ENCODE measurements around the gene FMN2. TPM values are rescaled to one million over a fixed set of nuclear protein-coding genes. Genes with fewer than 3 reads are reported as not detected.
"Not testable (repeated sequence)": the region's sequence is repeated elsewhere in the genome, so short reads cannot be mapped to it uniquely, and the experiment has no call there.

The FMN2 gene
- total RNA-seq, 2 experiments from 2014 or later = not detected

GRCh38 chr1:240170266-240170665 lies 78.6 kb downstream of the FMN2 start:
- Mint-ChIP-seq H3K4me3 (no peak overlapping the region), H3K27ac (no peak overlapping the region), H3K9me3 (no peaks in the 10 kb centered on the region), H3K4me1 (no peaks in the 10 kb centered on the region), H3K36me3 (ENCODE audit: low read depth) (no peaks in the 10 kb centered on the region), H3K27me3 (no peaks in the 10 kb centered on the region)
- ChIA-PET POLR2A (no interaction called here), CTCF (no interaction called here)
- no peak for DNase-seq

GRCh38 chr1:240170806-240171205 lies 79.1 kb downstream of the FMN2 start:
- H3K27ac Mint-ChIP-seq = no peak overlapping the region
- H3K36me3 Mint-ChIP-seq (ENCODE audit: low read depth) = no peaks in the 10 kb centered on the region
- no peak overlapping the region for H3K4me3 Mint-ChIP-seq
- ChIA-PET CTCF (no interaction called here), POLR2A (no interaction called here)
- H3K9me3 Mint-ChIP-seq = no peaks in the 10 kb centered on the region
- H3K27me3 Mint-ChIP-seq = no peaks in the 10 kb centered on the region
- H3K4me1 Mint-ChIP-seq = no peaks in the 10 kb centered on the region
- no peak for DNase-seq

DNA sequence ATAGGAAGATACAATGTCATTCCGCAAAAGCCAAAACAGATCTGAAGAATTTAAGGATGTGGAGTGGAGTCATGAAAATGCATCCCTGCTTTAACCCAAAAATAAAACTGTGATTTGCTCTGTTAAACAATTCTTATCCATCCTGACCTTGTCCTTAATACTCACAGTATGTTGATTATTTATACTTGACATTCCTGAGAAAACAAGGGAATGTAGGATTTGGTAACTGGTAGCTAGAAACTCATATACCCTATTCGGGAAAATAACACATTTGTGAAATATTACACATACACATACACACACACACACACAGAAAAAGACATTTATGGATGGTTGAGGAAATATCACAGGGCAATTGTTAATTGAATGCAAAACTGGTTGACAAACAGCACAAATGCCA lies 80.2 kb downstream of the FMN2 start:
- no peak overlapping the region for H3K27ac Mint-ChIP-seq
- ChIA-PET POLR2A (no interaction called here), CTCF (no interaction called here)
- no peaks in the 10 kb centered on the region for H3K27me3 Mint-ChIP-seq
- H3K4me3 Mint-ChIP-seq = no peak overlapping the region
- no peaks in the 10 kb centered on the region for H3K36me3 Mint-ChIP-seq (ENCODE audit: low read depth)
- no peaks in the 10 kb centered on the region for H3K9me3 Mint-ChIP-seq
- H3K4me1 Mint-ChIP-seq = no peaks in the 10 kb centered on the region
- no peak for DNase-seq

- H3K4me1 Mint-ChIP-seq = no peaks in the 10 kb centered on the region
- DNase-seq = no peak
- ChIA-PET CTCF (no interaction called here), POLR2A (no interaction called here)
- H3K27me3 Mint-ChIP-seq = no peaks in the 10 kb centered on the region
- no peaks in the 10 kb centered on the region for H3K9me3 Mint-ChIP-seq
- no peaks in the 10 kb centered on the region for H3K36me3 Mint-ChIP-seq (ENCODE audit: low read depth)
- H3K27ac Mint-ChIP-seq = no peak overlapping the region
- H3K4me3 Mint-ChIP-seq = no peak overlapping the region
Measured at GRCh38 chr1:240173836-240174235, 82.2 kb downstream of the FMN2 start.

DNA sequence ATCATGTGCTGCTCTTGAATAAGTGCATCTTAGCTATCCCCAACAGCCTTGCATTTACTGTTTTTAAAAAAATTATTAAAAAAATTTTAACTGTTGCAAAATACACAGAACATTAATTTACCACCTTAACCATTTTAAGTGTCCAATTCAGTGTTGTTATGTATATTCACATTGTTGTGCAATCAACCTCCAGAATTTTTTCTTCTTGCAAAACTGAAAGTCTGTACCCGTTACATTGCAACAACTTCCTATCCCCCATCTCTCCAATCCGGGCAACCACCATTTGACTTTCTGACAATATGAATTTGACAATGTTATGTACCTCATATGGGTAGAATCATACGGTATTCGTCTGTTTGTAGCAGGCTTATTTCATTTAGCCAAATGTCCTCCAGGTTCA lies 83.1 kb downstream of the FMN2 start:
- H3K4me3 Mint-ChIP-seq = no peak overlapping the region
- POLR2A ChIA-PET = no interaction called here
- no peak for DNase-seq
- no peak overlapping the region for H3K27ac Mint-ChIP-seq
- H3K4me1 Mint-ChIP-seq = no peaks in the 10 kb centered on the region
- CTCF ChIA-PET = no interaction called here
- H3K36me3 Mint-ChIP-seq (ENCODE audit: low read depth) = no peaks in the 10 kb centered on the region
- no peaks in the 10 kb centered on the region for H3K27me3 Mint-ChIP-seq
- no peaks in the 10 kb centered on the region for H3K9me3 Mint-ChIP-seq

- no peaks in the 10 kb centered on the region for H3K9me3 Mint-ChIP-seq
Measured at GRCh38 chr1:240178366-240178765, 86.7 kb downstream of the FMN2 start.

DNA sequence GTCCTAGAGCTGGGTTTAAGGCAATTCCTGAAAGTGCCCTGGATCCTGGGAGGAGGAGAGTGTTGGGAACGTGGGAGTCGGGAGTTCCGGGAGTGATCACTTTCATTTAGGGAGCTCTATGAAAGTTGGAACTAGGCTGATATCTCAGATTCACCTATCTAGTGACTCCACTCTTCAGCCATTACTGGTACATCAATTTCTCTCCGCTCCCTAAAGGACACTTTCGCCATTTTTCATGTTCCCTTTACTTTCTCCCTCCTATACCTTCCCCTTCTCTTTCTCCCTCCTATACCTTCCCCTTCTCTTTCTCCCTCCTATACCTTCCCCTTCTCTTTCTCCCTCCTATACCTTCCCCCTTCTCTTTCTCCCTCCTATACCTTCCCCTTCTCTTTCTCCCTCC lies 93.0 kb downstream of the FMN2 start:
- H3K9me3 Mint-ChIP-seq; H3K4me1 Mint-ChIP-seq; H3K27me3 Mint-ChIP-seq; CTCF ChIA-PET; POLR2A ChIA-PET; H3K4me3 Mint-ChIP-seq; H3K36me3 Mint-ChIP-seq (ENCODE audit: low read depth); DNase-seq; H3K27ac Mint-ChIP-seq: not testable (repeated sequence)

More at GRCh38 chr1:240178366-240178765, 86.7 kb downstream of the FMN2 start:
- CTCF ChIA-PET = no interaction called here
- no peak for DNase-seq
- no peaks in the 10 kb centered on the region for H3K27me3 Mint-ChIP-seq
- no peak overlapping the region for H3K4me3 Mint-ChIP-seq
- POLR2A ChIA-PET = no interaction called here
- no peak overlapping the region for H3K27ac Mint-ChIP-seq
- H3K36me3 Mint-ChIP-seq (ENCODE audit: low read depth) = no peaks in the 10 kb centered on the region
- H3K4me1 Mint-ChIP-seq = no peaks in the 10 kb centered on the region

DNA sequence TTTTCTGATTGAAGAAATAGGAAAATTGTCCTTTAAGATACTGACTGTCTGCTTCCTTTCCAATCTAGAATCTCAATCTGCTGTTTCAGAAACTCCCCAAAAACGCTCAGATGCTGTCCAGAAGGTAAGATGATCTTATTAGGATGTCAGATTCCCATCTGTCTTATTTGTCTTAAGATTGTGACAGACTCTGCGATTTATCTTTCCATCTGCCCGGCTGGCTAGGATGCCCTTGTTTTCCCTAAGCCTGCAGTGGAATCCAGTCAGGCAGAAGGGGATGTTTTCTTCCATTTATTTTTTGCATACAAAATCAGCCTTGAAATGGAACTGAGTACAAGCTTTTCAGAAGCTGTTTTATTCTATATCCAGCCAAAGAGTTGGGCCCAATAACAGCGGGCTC lies 96.5 kb downstream of the FMN2 start:
- no peaks in the 10 kb centered on the region for H3K36me3 Mint-ChIP-seq (ENCODE audit: low read depth)
- no peak overlapping the region for H3K4me3 Mint-ChIP-seq
- DNase-seq = no peak
- ChIA-PET POLR2A (no interaction called here), CTCF (no interaction called here)
- no peaks in the 10 kb centered on the region for H3K9me3 Mint-ChIP-seq
- peaks cover 3% of the 10 kb centered on the region for H3K27me3 Mint-ChIP-seq
- no peak overlapping the region for H3K27ac Mint-ChIP-seq
- H3K4me1 Mint-ChIP-seq = no peaks in the 10 kb centered on the region

- ChIA-PET CTCF (no interaction called here), POLR2A (no interaction called here)
- H3K4me3 Mint-ChIP-seq = no peak overlapping the region
Measured at GRCh38 chr1:240189386-240189989, 97.8 kb downstream of the FMN2 start.

DNA sequence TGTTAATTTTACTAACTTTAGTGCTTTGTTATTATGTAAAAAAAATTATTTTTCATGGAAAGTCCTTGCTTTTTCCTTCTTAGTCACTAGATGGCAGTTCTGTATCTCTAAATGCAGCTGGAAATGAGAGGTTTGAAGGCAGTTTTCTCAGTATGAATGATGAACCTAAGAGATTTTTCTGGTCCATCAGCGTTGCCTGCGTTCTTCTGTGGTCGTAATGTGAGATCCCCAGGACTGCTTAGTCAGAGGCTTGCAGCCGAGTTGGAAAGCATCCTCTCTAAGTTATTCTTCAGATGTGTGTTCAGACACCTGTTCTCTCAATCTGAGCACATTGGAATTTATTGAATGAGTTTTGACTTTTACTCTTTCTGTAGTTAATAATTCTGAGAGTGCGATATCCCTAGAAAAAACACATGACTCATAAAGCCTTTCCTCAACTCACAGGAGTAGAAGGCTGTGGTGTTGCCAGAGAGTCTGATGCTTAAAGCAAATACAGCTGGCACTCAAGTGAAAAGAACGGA lies 99.3 kb downstream of the FMN2 start:
- H3K9me3 Mint-ChIP-seq = no peaks in the 10 kb centered on the region
- ChIA-PET POLR2A (no interaction called here), CTCF (no interaction called here)
- no peak overlapping the region for H3K27ac Mint-ChIP-seq
- H3K4me1 Mint-ChIP-seq = no peaks in the 10 kb centered on the region
- no peaks in the 10 kb centered on the region for H3K36me3 Mint-ChIP-seq (ENCODE audit: low read depth)
- H3K27me3 Mint-ChIP-seq = peaks cover 3% of the 10 kb centered on the region
- no peak overlapping the region for H3K4me3 Mint-ChIP-seq
- no peak for DNase-seq

More at GRCh38 chr1:240189386-240189989, 97.8 kb downstream of the FMN2 start:
- Mint-ChIP-seq H3K36me3 (ENCODE audit: low read depth) (no peaks in the 10 kb centered on the region), H3K4me1 (no peaks in the 10 kb centered on the region), H3K9me3 (no peaks in the 10 kb centered on the region), H3K27ac (no peak overlapping the region), H3K27me3 (peaks cover 3% of the 10 kb centered on the region)
- DNase-seq = peak; percentile 32

GRCh38 chr1:240192851-240193250 lies 101.2 kb downstream of the FMN2 start:
- CTCF ChIA-PET = no interaction called here

GRCh38 chr1:240193679-240194078 lies 102.0 kb downstream of the FMN2 start:
- Mint-ChIP-seq H3K9me3 (no peaks in the 10 kb centered on the region), H3K36me3 (ENCODE audit: low read depth) (no peaks in the 10 kb centered on the region), H3K27ac (no peak overlapping the region), H3K4me1 (no peaks in the 10 kb centered on the region), H3K27me3 (peaks cover 3% of the 10 kb centered on the region), H3K4me3 (no peak overlapping the region)
- POLR2A ChIA-PET = no interaction called here
- no peak for DNase-seq
- CTCF ChIA-PET = no interaction called here

More at GRCh38 chr1:240192851-240193250, 101.2 kb downstream of the FMN2 start:
- H3K9me3 Mint-ChIP-seq = no peaks in the 10 kb centered on the region
- no peak overlapping the region for H3K4me3 Mint-ChIP-seq
- DNase-seq = no peak
- H3K27ac Mint-ChIP-seq = no peak overlapping the region
- POLR2A ChIA-PET = no interaction called here
- H3K4me1 Mint-ChIP-seq = no peaks in the 10 kb centered on the region
- H3K36me3 Mint-ChIP-seq (ENCODE audit: low read depth) = no peaks in the 10 kb centered on the region
- H3K27me3 Mint-ChIP-seq = peaks cover 3% of the 10 kb centered on the region

GRCh38 chr1:240194120-240194519 lies 102.4 kb downstream of the FMN2 start:
- ChIA-PET CTCF (no interaction called here), POLR2A (no interaction called here)
- H3K4me3 Mint-ChIP-seq = no peak overlapping the region
- peaks cover 3% of the 10 kb centered on the region for H3K27me3 Mint-ChIP-seq
- no peaks in the 10 kb centered on the region for H3K36me3 Mint-ChIP-seq (ENCODE audit: low read depth)
- no peak for DNase-seq
- no peaks in the 10 kb centered on the region for H3K4me1 Mint-ChIP-seq
- no peak overlapping the region for H3K27ac Mint-ChIP-seq
- H3K9me3 Mint-ChIP-seq = no peaks in the 10 kb centered on the region

GRCh38 chr1:240198376-240198775 lies 106.7 kb downstream of the FMN2 start:
- no peak for DNase-seq
- no peak overlapping the region for H3K27ac Mint-ChIP-seq
- H3K4me3 Mint-ChIP-seq = no peak overlapping the region
- no peaks in the 10 kb centered on the region for H3K9me3 Mint-ChIP-seq
- POLR2A ChIA-PET = no interaction called here
- H3K36me3 Mint-ChIP-seq (ENCODE audit: low read depth) = no peaks in the 10 kb centered on the region
- H3K27me3 Mint-ChIP-seq = no peaks in the 10 kb centered on the region
- CTCF ChIA-PET = interaction anchor here (0.6 kb wide), 1 partner anchor 69 kb away, joined by 3 read pairs; no protein-coding TSS in a partner anchor
- H3K4me1 Mint-ChIP-seq = no peaks in the 10 kb centered on the region

All from activated CD4-positive, alpha-beta T cell treated with anti-CD3 and anti-CD28 coated beads, Interleukin-2, amount 10 ng/mL, durations not matched to agents 7 days and 5 days (primary cell).